PC-3 (cell line): Measurements from ENCODE around the gene C11orf68. TPM values are rescaled to one million over a fixed set of nuclear protein-coding genes. Genes with fewer than 3 reads are reported as not detected.

Experiments
- ATAC-seq: fragments of 200-7000 bp; cut with Tn5 transposase; 2 replicates; pipeline ENCODE4 v1.9.1; 2020; ENCODE audit warnings: mild to moderate bottlenecking, moderate library complexity
- BruUV-seq: library from RNA; stranded (reverse); fragments of 400-500 nt; replicated peaks from 2 replicates; lab custom pipeline; 2021; lab: Mats Ljungman, UMichigan
- CTCF ChIA-PET: fragments of 300-600 bp; sonication (Branson Sonifier 250); formaldehyde crosslinking; loops from one replicate; lab custom pipeline; 2022; ENCODE audit warnings: antibody characterized with exemption; lab: Charles Lee
- POLR2A ChIA-PET: fragments of 300-600 bp; sonication (Branson Sonifier 250); formaldehyde crosslinking; loops from one replicate; lab custom pipeline; 2022; ENCODE audit warnings: antibody characterized with exemption; ENCODE audit not compliant: unreplicated experiment; lab: Charles Lee
- DNase-seq: peaks from one replicate; pipeline ENCODE4 v3.0.0-alpha.2; 2015
- H2AFZ ChIP-seq: fragments of 300-600 bp; sonication (generic); 2 replicates; pipeline ENCODE4 v1.6.0; 2016; ENCODE audit warnings: antibody characterized with exemption, low read length
- H3F3A ChIP-seq: fragments of 300-600 bp; sonication (generic); one replicate; pipeline ENCODE4 v1.6.0; 2017; ENCODE audit warnings: antibody characterized with exemption, low read length, control low read depth, mild to moderate bottlenecking; ENCODE audit not compliant: unreplicated experiment
- H3K27ac ChIP-seq: fragments of 300-600 bp; sonication (generic); 2 replicates; pipeline ENCODE4 v1.5.1; 2016; ENCODE audit warnings: mild to moderate bottlenecking, low read length
- H3K27me3 ChIP-seq: fragments of 300-600 bp; sonication (generic); 2 replicates; pipeline ENCODE4 v1.6.1; 2016; ENCODE audit warnings: low read length, mixed read lengths
- H3K36me3 ChIP-seq: fragments of 300-600 bp; sonication (generic); 2 replicates; pipeline ENCODE4 v1.6.1; 2016; ENCODE audit warnings: low read depth, mixed run types, low read length, mixed read lengths
- H3K4me1 ChIP-seq: fragments of 300-600 bp; sonication (generic); 2 replicates; pipeline ENCODE4 v1.5.1; 2016; ENCODE audit warnings: low read length; ENCODE audit not compliant: insufficient read depth
- H3K4me2 ChIP-seq: fragments of 300-600 bp; sonication (generic); 2 replicates; pipeline ENCODE4 v1.6.0; 2016; ENCODE audit warnings: low read length
- H3K4me3 ChIP-seq: fragments of 300-600 bp; sonication (generic); 2 replicates; pipeline ENCODE4 v1.5.1; 2016; ENCODE audit warnings: mild to moderate bottlenecking, low read length, mixed read lengths
- H3K79me2 ChIP-seq: fragments of 300-600 bp; sonication (generic); 2 replicates; pipeline ENCODE4 v1.6.1; 2017; ENCODE audit warnings: low read length, mixed read lengths
- H3K9ac ChIP-seq: fragments of 300-600 bp; sonication (generic); 2 replicates; pipeline ENCODE4 v1.6.0; 2016; ENCODE audit warnings: mild to moderate bottlenecking, low read length
- H3K9me2 ChIP-seq: fragments of 300-600 bp; sonication (generic); replicated peaks from 2 replicates; pipeline ENCODE4 v1.6.1; 2016; ENCODE audit warnings: mixed run types, low read length, mixed read lengths
- H3K9me3 ChIP-seq: fragments of 300-600 bp; sonication (generic); 2 replicates; pipeline ENCODE4 v1.6.1; 2016; ENCODE audit warnings: low read length, mixed read lengths
- H4K20me1 ChIP-seq: fragments of 300-600 bp; sonication (generic); 2 replicates; pipeline ENCODE4 v1.6.1; 2016; ENCODE audit warnings: low read length, mixed read lengths
- CTCF ChIP-seq: fragments of 300-600 bp; sonication (generic); conservative IDR thresholded peaks from 2 replicates; pipeline ENCODE4 v1.5.1; 2017; ENCODE audit warnings: antibody characterized with exemption, low read depth, mild to moderate bottlenecking, low read length
- EZH2 ChIP-seq: fragments of 300-600 bp; sonication (generic); IDR thresholded peaks from one replicate; pipeline ENCODE4 v1.6.1; 2017; ENCODE audit warnings: antibody characterized with exemption, mild to moderate bottlenecking, low read length; ENCODE audit not compliant: unreplicated experiment
- EZH2phosphoT487 ChIP-seq: fragments of 300-600 bp; sonication (generic); IDR thresholded peaks from 2 replicates; pipeline ENCODE4 v1.6.1; 2018; ENCODE audit warnings: mild to moderate bottlenecking, antibody characterized with exemption, low read length, borderline replicate concordance
- intact Hi-C: fragments of 100-400 bp; cut with micrococcal nuclease; formaldehyde crosslinking; loops from 2 replicates; pipeline ENCODE4 v1.9.0; 2023
- total RNA-seq: library from RNA; depleted of rRNA; stranded (reverse); fragments of >200 nt; gene quantifications from 2 replicates; pipeline ENCODE4 v1.2.3, GENCODE V29; 2014

C11orf68 gene
- total RNA-seq, 1 experiment from 2014 or later, result 61.3 TPM

DNA sequence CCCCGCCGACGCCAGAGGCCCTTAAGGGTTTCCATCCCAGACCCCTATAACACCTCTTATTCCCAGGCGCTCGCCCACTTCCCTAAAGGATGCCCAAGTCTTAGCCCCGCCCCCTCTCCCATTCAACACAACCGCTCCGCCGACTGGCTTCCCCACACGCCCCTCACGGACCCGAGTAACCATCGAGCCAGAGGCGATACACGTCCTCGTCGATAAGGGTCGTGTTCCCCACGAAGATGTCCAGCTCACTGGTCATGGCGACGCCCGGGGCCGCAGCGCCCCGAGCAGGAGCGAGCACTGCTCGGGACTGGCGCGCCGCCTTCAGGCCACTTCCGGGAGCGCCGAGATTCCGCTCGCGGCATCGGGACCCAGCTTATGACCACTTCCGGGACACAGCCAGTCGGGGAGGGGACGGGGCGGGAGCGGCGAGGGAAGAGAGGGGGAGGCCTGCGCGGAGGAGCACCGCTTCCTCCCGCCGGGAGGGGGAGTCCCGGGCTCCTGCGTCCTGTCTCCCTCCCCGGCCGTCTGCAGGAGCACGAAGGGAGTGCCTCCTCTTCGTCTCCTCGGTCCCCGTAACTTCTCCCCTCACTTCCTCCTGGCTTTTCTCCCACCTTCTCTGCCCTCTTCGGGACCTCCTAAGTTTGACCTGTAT lies 30.6 kb downstream of the C11orf68 start, which contains the start of gene FIBP:
FIBP (minus strand) TSS at position 309 of the 652 bp plus-strand sequence; CDS start at position 256, 53 bp downstream.
- Histone ChIP-seq H3K4me2 (peak within 1 kb of the TSS; percentile 96), H3K27me3 (no peaks in the 10 kb centered on the region), H3K27ac (peak within 1 kb of the TSS; percentile 56), H3K36me3 (peaks cover 34% of the 10 kb centered on the region), H4K20me1 (peaks cover 8% of the 10 kb centered on the region), H2AFZ (peak within 1 kb of the TSS; percentile 75), H3K79me2 (peaks cover 36% of the 10 kb centered on the region), H3K4me3 (peak within 1 kb of the TSS; percentile 72), H3F3A (peaks cover 16% of the 10 kb centered on the region), H3K9me3 (no peaks in the 10 kb centered on the region), H3K9me2 (no peaks in the 10 kb centered on the region), H3K9ac (peak within 1 kb of the TSS; percentile 54), H3K4me1 (peaks cover 31% of the 10 kb centered on the region)
- ChIA-PET POLR2A (interaction anchor here (0.6 to 1.6 kb wide), 12 partner anchors 10 to 177 kb away, joined by 3 to 42 read pairs (median 12); partner anchors contain the start of gene MUS81), CTCF (interaction anchor here (0.5 to 2.3 kb wide), 20 partner anchors 10 to 456 kb away, joined by 3 to 26 read pairs (median 7); partner anchors contain the start of genes FOSL1, KAT5 and MUS81)
- BruUV-seq, result no TSS peak
- no peak for TF ChIP-seq EZH2phosphoT487
- TF ChIP-seq CTCF, result peak; percentile 87
- TF ChIP-seq EZH2, result no peak
- intact Hi-C loops, result loop anchor here (1.0 to 2.0 kb wide), 2 partner anchors 29 to 101 kb away; partner anchors contain the start of gene CFL1
- DNase-seq (peak; percentile 98), ATAC-seq (peak; percentile 14)

DNA sequence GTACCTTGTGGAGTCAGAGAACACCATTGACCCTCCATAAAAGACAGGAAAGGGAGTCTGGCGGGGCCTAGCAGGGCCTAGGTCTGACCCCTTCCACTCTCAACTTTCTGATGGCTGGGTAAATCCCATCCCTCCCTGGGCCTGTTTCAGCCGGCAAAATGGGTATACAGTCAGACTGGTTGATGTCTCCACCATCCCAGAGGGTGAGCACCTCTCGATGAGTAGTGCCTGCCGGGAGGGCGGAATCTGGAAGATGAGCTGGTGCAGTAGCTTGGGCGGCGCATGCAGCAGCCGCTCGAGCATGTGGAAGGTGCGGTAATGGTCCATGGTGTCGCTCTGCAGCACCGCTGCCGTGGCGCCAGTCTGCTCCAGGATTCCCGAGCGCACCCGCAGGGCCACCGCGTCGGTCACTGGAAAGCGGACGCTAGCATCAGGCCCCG lies 31.1 kb downstream of the C11orf68 start:
- Histone ChIP-seq H3K4me2 (peak overlapping the region; percentile 96), H3K9ac (peak overlapping the region; percentile 54), H3K27me3 (no peaks in the 10 kb centered on the region), H3K36me3 (peaks cover 32% of the 10 kb centered on the region), H3K79me2 (peaks cover 36% of the 10 kb centered on the region), H3K27ac (no peak overlapping the region; the same call in 1 of the 2 replicates), H3K9me3 (no peaks in the 10 kb centered on the region), H3K4me3 (peak overlapping the region; percentile 72), H2AFZ (peak overlapping the region; percentile 75), H3K4me1 (peaks cover 31% of the 10 kb centered on the region), H4K20me1 (peaks cover 4% of the 10 kb centered on the region; the same call in 1 of the 2 replicates), H3F3A (peaks cover 12% of the 10 kb centered on the region), H3K9me2 (no peaks in the 10 kb centered on the region)
- ChIA-PET CTCF (interaction anchor here (0.5 to 2.3 kb wide), 20 partner anchors 11 to 456 kb away, joined by 3 to 26 read pairs (median 7); partner anchors contain the start of genes FOSL1, KAT5 and MUS81), POLR2A (interaction anchor here (0.6 to 1.6 kb wide), 10 partner anchors 13 to 176 kb away, joined by 4 to 42 read pairs (median 15); partner anchors contain the start of gene MUS81)
- no TSS peak for BruUV-seq
- DNase-seq (peak; percentile 54), ATAC-seq (no peak)
- intact Hi-C loops, result loop anchor here (1.0 to 2.0 kb wide), 2 partner anchors 29 to 102 kb away; partner anchors contain the start of gene CFL1
- TF ChIP-seq EZH2phosphoT487 (no peak), EZH2 (no peak), CTCF (no peak)
